HG03196 (cell line): ENCODE measurements around the gene GUCA1A.

Experiments
- ATAC-seq: cut with Tn5 transposase; IDR thresholded peaks from one replicate; pipeline ENCODE4 v1.9.1; 2021; ENCODE audit not compliant: unreplicated experiment

GUCA1A gene

DNA sequence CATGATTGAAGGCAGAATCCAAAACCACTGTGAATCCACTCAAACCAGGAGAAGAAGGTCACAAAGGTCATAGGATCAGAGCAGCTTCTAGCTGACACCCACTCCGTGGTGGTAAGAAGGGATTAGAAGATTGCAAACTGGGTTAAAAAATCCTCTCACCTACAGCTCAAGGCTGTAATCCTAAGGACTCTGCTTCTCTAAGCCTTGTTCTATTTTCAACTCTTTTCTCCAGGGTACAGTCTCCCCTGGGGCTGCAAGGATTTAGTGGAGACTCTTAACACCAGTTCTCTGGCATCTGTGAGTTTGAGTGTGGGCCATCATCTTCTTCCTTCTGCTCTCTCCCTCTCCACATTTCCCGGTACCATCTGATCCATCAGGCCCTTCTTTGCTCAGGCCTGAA lies at the start of gene GUCA1A:
GUCA1A (plus strand) TSS at position 264 of the 400 bp plus-strand sequence. CDS start 250 bp downstream, outside the sequence.
- no peak for ATAC-seq

DNA sequence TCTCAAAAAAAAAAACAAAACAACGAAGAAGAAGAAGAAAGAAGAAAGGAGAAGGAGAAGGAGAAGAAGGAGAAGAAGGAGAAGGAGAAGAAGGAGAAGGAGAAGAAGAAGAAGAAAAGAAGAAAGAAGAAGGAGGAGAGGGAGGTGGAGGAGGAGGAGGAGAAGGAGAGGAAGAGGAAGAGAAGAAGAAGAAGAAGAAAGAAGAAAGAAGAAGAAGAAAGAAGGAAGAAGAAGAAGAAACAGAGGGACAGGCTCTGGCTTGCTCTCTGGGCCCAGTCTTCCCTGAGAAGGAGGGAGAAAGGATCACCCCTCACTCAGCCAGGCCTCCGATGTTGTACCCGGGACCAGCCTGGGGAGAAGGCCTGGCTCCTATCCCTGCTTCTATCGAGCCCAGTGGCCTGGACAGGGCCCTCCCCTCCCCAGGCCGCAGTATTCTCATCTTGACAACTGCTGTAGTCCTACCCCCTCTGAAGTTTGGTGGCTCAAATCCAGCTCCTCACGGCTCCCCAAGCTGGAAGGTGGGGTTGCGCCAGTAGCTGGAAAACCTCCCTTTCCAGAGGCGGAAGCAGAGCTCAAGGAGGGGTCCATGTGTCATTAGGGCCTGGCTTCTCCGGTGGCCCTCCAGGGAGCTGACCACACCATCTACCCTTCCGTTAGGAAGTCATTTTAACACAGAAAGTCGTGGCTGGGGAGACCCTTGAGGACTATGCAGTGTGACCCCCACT lies 49.6 kb upstream of the GUCA1A start:
- ATAC-seq: no peak

DNA sequence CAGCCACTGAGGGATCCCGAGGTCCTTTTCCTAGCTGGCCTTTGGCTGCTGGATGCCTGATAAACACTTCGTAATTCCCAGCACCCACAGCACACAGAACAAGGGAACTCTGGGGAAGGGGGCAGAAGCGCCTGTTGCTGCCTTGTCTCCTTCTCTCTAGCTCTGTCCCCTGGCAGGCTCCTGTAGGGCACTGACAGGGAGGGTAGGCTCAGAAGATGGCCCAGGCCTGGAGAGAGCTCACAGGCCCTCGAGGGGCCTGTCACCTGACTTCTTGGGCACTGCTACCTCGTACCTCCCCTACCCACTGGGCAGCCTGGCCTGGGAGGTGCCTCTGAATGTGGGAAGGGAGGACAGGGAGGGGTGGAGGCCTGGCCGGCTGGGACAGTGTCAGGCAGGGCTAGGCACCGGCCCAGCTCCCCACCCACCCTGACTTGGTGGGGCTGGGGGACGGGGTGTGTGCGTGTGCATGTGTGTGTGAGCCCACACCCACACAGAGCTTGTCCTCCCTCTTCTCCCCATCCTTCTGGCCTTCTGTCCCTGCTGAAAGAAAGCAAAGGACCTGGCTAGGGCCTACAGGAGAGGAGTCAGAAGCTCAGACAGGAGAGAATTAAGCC lies 48.8 kb upstream of the GUCA1A start:
- no peak for ATAC-seq

DNA sequence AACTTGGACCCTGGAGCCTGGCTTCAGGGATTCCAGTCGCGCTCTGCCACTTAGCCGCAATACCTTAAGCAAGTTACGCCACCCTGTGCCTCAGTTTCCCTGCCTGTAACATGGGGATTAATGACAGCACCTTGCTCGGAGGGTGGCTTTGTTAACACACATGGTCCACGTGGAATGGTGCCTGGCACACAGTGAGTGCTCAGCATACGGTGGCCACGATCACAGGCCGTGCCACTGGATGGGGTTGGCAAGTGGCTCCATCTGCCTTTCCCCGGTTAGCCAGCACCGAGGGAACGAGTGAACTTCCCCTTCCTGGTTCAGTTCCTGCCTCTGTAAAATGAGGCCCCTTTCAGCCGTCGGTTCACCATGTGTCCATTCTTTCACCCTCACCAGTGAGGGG lies 47.9 kb upstream of the GUCA1A start:
- ATAC-seq: no peak

DNA sequence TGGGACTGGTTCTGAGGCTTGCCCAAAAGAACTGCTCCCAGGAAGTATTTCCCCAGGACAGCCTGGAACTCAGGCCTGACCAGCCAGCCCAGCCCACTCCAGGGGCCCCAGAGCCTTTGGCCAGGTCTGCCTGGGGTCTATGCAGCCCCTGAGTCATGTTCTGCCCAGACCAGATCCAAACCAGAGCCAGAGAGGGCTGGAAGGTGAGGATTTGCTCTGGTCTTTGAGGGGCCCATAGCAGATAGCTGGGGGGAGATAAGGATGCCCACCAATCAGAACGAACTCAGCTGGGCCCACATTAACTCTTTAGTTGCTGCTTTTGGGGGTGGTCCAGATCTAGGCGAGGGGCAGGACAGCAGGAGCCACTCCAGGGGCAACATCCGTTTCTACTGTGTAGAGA lies 47.5 kb upstream of the GUCA1A start:
- no peak for ATAC-seq

DNA sequence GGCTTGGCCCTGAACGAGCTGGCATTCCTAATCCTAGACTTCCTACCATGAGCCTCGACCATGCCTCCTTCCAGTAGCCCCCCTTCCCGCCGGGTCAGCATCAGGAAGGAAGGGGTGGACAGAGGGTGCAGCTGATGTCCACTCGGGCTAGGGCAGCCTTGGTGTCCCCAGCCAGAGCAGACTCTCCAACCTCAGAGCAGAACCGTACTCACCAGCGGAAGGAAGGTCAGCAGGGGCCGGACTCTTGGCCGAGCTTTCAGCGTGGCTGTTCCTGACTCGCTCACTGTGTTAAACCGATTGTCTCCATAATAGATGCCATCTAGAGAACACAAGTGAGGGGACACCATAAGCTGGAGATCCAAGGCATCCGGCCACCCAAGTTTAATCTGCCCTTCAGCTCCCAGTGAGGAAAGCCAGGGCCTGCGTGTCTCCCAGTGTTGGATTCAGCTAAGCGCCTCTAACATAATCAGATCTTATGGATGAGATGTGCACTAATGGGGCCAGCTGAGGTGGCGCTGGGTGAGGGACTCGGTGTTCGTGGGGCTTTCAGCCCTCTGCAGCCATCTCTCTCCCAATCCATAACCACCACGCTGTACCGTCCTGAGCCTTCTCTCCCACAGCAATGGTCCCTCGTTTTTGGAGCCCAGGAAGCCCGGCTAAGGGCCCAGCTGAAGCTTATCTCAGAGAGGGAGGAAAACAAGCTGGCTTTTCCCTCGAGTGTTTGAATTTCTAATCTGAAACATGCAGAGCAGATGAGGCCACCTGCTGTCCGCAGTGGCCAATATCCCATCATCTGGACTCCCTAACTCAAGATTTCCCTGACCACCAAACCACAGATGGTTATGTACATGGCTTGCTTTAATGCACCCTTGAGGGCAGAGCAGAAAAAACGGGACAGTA lies 44.5 kb upstream of the GUCA1A start:
- ATAC-seq: no peak

DNA sequence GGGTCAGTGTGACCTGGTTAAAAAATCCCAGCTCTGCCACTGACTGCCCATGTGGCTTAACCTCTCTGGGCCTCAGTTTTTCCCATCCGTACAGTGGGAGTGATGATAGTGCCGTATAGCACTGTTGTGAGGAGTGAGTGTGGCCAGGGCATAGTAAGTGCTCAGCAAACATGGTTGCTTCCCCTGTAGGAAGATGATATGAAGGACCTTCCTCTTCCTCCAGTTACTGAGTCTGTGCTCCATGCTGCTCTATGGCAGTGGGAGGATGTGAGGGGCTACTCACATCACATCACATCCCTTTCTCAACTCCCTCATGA lies 43.8 kb upstream of the GUCA1A start:
- no peak for ATAC-seq

DNA sequence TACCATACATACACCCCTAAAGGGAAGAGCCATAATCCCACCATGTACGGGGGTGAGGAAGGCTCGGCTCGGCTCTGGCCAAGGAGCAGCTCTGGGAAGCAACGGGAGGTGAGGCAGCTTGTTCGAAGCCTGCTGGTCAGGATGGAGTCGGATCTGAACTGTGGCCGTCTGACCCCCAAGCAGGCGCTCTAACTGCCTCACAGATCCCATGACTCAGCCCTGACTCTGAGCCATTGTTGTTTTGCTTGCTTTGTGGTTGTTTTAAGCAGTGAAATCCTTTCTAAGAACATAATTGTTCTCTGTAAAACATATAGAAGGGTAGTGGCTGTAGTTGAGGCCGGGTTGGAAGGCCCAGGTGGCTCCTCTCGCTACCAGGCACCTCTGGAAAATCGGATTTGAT lies 41.6 kb upstream of the GUCA1A start:
- no peak for ATAC-seq

DNA sequence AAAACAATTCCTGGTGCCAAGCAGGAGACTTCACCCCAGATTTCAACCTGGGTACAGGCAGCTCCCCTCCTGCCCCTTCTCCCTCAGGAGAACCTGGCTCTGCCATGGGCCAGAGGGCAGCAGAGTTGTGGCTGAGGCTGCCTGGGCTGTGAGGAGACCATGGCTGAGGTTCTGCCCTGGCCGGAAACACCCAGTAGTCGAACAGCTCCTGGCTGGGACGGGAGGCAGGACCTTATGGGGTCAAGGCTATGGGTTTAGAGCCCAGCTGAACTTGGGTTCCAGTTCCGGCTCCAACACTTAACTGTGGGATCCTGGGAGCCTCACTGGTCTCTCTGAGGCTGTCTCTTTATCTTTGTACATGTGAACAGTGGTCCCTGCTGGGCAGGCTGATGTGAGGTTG lies 39.2 kb upstream of the GUCA1A start:
- no peak for ATAC-seq

DNA sequence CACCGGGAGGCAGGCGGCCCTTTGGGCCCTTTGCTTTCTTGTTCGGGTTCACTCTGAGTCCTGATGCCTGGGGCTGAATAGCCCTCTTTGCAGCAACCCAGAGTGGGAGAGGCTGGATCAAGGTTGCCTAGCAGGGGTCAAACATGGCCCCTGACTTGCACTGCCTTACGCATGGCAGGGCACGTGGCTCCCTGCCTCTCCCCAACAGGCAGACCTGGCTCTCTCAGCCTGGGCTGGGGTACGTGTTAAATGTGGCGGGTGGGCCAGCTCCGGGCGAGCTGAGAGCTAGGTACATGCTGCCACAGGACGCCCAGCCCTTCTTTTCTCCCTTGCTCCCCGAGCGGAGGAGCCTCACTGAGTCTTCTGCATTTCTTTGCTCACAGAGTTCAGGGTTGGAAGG lies 38.0 kb upstream of the GUCA1A start:
- ATAC-seq: no peak

DNA sequence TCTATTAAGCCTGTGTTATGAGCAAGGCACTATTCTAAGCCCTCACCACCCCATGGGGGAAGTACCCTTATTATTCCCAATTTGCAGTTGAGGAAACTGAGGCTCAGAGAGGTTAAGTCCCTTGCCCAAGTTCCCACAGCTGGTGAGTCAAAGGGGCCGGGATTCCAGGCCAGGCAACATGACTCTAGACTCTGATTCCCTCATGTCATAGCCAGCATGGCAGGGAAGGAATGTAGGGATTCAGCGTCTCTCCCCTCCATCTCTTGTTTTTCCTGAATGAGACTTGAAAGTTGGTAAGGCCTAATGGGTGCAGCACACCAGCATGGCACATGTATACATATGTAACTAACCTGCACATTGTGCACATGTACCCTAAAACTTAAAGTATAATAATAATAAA lies 37.4 kb upstream of the GUCA1A start:
- ATAC-seq: no peak

DNA sequence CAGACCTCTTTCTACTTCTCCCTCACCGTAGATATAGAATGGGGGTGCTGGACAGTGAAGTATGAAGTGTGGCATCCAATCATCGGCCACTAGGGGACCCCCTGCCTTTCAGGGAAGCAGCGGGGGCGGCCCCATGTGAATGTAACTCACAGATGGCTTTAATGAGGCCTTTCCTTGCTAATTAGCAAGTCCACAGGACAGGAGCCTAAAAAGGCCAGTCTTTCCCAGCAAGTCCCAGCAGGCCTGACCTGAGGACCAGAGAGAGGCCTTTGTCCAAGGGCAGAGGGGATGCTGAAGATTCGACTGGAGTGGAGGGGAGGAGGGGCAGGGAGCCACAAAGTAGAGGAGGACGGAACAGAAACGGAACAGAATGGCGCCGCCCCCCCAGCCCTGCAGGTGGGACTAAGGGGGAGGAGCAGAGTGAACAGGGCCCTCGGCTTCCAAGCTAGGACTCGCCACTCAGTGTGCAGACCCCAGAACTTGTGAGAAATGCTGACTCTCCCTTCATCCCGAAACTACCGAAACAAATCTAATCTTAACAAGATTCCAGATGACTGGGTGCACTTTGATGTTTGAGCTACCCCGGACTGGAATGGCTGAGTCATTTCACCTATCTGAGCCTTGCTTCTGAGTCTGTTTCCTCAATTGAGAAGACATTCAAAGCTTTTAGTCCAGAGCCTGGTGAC lies 36.5 kb upstream of the GUCA1A start:
- no peak for ATAC-seq

DNA sequence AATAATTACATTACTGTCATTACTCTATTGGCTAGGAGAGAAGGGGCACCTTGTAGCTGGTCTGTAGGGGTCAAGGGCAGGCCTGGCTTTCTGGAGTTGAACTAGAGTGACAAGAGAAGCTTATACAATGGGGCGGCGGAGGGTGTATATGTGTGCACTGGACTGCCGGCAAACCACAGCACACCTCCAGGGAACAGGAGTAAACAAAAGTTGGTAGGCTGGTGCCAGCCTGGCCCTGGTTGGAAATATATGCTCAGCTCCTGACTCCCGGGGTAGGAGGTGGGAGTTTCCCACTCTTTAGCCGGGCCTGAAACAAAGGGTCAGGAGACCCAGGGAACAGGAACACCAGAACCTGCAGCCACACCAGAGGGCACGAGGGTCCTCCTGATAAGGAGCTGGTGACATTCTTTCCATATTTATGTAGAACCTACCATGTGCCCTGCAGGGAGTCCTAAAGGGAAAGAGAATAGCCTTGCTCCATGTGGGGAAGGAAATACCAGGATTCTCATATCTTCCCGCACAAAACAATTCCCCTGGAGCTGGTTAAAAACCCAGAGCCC lies 35.9 kb upstream of the GUCA1A start:
- no peak for ATAC-seq

DNA sequence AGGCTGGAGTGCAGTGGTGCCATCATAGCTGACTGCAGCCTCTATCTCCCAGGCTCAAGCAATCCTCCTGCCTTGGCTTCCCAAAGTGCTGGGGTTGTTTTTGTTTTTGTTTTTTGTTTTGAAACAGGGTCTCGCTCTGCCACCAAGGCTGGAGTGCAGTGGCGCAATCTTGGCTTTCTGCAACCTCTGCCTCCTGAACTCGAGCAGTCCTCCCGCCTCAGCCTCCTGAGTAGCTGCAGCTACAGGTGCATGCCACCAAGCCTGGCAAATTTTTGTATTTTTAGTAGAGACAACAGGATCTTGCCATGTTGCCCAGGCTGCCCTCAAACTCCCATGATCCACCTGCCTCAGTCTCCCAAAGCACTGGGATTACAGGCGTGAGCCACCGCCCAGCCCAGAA lies 35.0 kb upstream of the GUCA1A start:
- no peak for ATAC-seq

DNA sequence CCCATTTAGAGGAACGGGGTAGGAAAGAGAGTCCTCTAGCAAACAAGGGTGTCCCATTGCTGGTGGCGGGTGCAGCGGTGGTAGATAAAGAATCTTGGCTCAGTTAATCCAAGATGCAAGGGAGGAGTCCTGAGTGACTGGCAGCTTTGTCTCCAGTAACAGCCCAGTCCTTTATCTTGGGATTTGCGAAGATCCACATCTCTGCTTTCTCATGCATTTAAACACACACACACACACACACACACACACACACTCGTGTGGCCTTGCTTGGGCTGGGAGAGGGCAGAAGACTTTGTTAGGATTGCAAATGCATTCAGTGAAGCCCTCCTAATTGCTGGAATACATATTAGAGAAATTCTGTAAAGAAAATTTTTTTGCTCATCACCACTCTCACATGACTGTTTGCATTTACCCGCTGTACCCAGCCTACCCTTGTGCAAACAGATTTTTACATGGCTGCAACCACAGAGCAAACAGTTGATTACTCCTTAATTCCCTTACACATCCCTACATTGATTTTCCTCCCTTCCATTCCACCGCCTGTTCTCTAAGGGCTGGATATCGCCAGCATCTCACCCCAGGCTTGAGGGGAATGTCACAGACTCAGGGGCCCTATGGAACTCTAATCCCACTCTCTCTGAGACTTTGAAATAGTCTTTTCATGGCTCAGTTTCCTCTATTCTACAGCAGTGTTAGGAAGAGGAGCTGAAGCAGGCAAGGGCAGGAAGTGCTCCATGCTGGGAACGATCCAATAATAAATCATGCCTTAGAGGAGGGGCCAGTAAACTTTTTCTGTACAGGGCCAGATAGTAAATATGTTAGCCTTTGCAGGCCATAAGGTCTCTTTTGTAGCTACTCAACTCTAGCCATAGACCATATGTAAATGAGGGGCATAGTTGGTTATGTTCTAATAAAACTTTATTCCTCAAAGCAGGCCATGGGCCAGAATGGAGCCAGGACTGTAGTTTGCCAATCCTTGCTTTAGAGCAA lies 34.2 kb upstream of the GUCA1A start:
- no peak for ATAC-seq

DNA sequence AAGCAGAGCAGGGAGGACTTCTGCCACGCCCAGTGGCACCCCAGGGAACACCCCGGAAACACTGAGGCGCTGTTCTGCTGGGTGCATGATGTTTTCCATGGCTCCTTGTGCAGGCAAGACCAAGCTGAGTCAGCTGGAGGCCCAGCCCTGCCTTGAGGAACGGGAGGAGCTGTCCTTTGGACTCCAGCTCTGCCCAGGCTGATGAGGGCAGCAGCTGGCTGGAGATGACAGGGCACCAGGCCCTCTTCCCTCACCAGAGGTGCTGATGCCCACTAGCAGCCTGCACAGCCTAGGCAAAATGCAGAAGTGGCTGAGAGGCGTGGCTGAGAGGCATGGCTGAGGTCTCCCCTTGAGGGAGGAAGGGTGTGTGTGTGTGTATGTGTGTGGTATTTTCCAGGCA lies 33.1 kb upstream of the GUCA1A start:
- ATAC-seq: no peak

DNA sequence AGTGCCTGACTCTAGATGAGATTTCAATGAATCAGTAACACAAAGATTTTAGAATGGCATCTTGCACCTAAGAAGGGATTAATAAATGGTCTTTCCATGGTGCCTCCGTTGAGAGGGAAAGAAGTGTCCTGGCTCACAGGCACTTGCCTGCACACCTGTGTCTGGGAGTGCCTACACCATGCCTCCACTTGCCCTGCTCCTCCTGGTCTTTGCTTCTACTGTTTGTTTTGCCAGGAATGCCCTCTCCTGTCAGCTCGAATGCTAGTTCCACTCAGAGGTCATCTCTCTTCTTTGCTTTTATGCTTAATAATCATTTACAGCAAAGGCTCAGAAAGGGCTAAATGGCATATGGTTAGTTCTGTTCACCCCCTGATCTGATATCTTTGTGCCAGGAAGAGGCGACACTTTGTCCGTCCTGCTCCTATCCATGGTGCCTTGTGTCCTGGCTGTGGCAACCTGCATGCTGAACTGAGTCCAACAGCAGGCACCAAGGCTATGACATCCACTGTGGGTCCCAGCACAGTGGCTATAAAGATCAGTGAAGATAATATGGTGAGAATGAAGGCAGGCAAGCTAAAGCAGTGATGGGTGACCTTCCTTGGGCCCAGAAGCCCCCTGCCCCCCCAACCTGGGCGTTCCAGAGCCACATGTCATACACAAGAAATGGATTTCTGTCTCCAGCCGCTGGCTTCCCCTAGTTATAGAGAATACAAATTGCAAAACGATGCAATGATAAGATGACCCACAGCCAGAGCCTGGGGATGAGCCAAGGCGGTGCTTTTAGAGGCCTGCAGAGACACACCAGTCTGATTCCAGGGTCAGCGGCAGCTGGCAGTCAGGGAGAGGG lies 32.2 kb upstream of the GUCA1A start:
- no peak for ATAC-seq

DNA sequence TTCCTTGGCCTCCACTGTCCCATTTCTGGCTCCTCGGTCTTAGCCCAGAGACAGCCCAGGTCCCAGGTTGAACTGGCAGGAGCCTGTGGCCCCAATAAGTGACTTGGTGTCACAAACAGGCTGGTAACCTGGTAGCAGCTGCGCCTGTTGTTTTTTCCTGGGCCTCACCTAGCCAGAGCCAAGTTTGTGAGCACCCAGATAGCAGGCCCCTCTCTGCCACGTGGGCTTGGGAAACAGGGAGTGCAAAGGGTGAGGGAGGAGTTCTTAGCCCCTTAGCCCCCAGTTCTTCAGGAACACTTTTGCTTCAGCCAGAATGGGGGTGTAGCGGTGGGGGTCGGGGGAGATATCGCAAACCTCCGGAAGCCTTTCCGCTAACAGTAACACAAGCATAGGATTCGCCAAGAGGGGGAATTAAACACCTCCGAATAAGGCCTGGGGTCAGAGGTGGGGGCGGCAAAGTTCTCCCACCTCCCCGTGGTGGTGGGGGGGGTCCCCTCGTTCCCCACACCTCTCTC lies 31.5 kb upstream of the GUCA1A start:
- no peak for ATAC-seq
